Ectodermal cell (in vitro differentiated cells): Measurements from ENCODE around the gene MID2. TPM values are rescaled to one million over a fixed set of nuclear protein-coding genes. Genes with fewer than 3 reads are reported as not detected.
"Not testable (repeated sequence)": the region's sequence is repeated elsewhere in the genome, so short reads cannot be mapped to it uniquely, and the experiment has no call there.

Source experiments
- H3K27ac ChIP-seq: 2 replicates; pipeline ENCODE4 v1.7.0; 2013; ENCODE audit warnings: mild to moderate bottlenecking, low read depth, low read length; ENCODE audit not compliant: insufficient read depth, poor library complexity, severe bottlenecking
- H3K27me3 ChIP-seq: 2 replicates; pipeline ENCODE4 v1.7.0; 2013; ENCODE audit warnings: mild to moderate bottlenecking, low read length; ENCODE audit not compliant: insufficient read depth, control insufficient read depth, poor library complexity, severe bottlenecking
- H3K36me3 ChIP-seq: one replicate; pipeline ENCODE4 v1.7.0; 2013; ENCODE audit warnings: low read length; ENCODE audit not compliant: control insufficient read depth, insufficient read depth
- H3K4me1 ChIP-seq: one replicate; pipeline ENCODE4 v1.7.0; 2013; ENCODE audit warnings: low read length; ENCODE audit not compliant: control insufficient read depth, insufficient read depth
- H3K4me3 ChIP-seq: 2 replicates; pipeline ENCODE4 v1.7.0; 2013; ENCODE audit warnings: low read depth, low read length, control low read depth; ENCODE audit not compliant: insufficient read depth
- H3K9me3 ChIP-seq: 2 replicates; pipeline ENCODE4 v1.7.0; 2013; ENCODE audit warnings: mild to moderate bottlenecking, low read length, moderate library complexity; ENCODE audit not compliant: control insufficient read depth
- WGBS, 2 experiments: methylation state at CpG; one replicate each; pipeline ENCODE4 v1.1.7; 2013; ENCODE audit warnings: missing lambda C conversion rate in 2 of 2; 5-methylcytosine and 5-hydroxymethylcytosine counted together
- polyA plus RNA-seq, 4 experiments: library from polyadenylated mRNA; stranded (reverse); fragments of 50-300 nt; gene quantifications; one replicate each; pipeline ENCODE4 v1.2.3, GENCODE V29; 2013

The MID2 gene, protein sequence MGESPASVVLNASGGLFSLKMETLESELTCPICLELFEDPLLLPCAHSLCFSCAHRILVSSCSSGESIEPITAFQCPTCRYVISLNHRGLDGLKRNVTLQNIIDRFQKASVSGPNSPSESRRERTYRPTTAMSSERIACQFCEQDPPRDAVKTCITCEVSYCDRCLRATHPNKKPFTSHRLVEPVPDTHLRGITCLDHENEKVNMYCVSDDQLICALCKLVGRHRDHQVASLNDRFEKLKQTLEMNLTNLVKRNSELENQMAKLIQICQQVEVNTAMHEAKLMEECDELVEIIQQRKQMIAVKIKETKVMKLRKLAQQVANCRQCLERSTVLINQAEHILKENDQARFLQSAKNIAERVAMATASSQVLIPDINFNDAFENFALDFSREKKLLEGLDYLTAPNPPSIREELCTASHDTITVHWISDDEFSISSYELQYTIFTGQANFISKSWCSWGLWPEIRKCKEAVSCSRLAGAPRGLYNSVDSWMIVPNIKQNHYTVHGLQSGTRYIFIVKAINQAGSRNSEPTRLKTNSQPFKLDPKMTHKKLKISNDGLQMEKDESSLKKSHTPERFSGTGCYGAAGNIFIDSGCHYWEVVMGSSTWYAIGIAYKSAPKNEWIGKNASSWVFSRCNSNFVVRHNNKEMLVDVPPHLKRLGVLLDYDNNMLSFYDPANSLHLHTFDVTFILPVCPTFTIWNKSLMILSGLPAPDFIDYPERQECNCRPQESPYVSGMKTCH
- polyA plus RNA-seq (2013, experiment 1 of 4), result 0.96 TPM
- 1.4 TPM for polyA plus RNA-seq (2013, experiment 2 of 4)
- 0.96 TPM for polyA plus RNA-seq (2013, experiment 3 of 4)
- polyA plus RNA-seq (2013, experiment 4 of 4), result 1.5 TPM

DNA sequence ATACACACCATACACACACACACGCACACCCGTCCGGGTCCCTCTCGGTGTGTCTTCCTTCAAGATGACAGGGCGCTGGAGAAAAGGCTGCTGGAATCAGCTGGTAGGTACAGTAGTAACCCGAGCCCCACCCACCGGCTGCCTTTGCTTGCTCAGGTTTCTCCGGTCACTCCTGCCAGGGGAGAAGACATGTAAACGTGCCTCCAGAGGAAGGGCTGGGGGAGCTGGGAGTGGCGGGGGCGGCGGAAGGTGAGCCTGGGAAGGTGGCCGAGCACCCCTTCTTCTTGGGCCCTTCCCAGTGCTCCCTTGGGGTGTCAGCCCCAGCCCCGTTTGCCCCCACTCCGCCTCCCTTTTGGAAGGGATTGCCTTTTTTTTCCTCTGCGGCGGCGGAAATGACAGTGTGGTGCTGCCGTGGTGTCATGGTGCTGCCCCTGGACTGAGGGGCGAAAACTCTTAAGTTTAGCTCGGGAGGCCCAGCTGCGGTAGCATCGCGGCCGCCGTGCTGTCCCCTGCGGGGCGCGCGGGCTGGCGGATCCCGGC, at the start of gene MID2:
TSS of gene MID2 (plus strand) at position 169 of the 540 bp plus-strand sequence. CDS start 561 bp downstream, outside the sequence.
- Histone ChIP-seq H3K27ac (no peak within 1 kb of the TSS), H3K36me3 (no peaks in the 10 kb centered on the region), H3K4me1 (no peaks in the 10 kb centered on the region), H3K27me3 (peaks cover 40% of the 10 kb centered on the region), H3K9me3 (no peaks in the 10 kb centered on the region), H3K4me3 (peak within 1 kb of the TSS; percentile 39)
- WGBS, 2 experiments, result 2% methylated on average over 31 to 32 of the region's 32 CpGs

GRCh38 chrX:107776649-107777535, 48.8 kb upstream of the MID2 start:
- H3K27ac ChIP-seq, result no peak overlapping the region
- WGBS, 2 experiments, result 6% methylated on average over 19 to 20 of the region's 20 CpGs
- H3K4me1 ChIP-seq, result no peaks in the 10 kb centered on the region
- peaks cover 39% of the 10 kb centered on the region for H3K27me3 ChIP-seq
- H3K4me3 ChIP-seq, result peak overlapping the region; percentile 30
- no peaks in the 10 kb centered on the region for H3K9me3 ChIP-seq
- H3K36me3 ChIP-seq, result no peaks in the 10 kb centered on the region

DNA sequence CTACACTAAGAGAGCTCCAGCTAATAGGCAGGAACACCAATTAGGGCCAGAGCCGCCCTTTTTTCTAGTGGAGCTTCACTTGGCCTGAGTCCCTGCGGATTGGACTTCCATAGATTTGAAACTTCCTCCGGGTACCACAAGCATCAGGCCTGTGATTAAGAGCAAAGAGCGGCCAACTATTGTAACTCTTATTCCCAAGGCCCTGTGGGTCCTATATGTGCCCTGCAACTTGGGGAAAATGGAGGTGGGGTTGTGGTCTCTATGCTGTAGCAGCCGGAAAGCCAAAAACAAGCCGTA, 48.2 kb upstream of the MID2 start, which contains the start of gene NCBP2L:
TSS of gene NCBP2L (plus strand) at position 198 of the 297 bp plus-strand sequence. CDS start 16,488 bp downstream, outside the sequence.
- Histone ChIP-seq H3K36me3 (no peaks in the 10 kb centered on the region), H3K9me3 (no peaks in the 10 kb centered on the region), H3K4me1 (no peaks in the 10 kb centered on the region), H3K27me3 (peaks cover 39% of the 10 kb centered on the region), H3K4me3 (no peak within 1 kb of the TSS), H3K27ac (no peak within 1 kb of the TSS)
- 81 to 88% methylated on average over 5 to 6 of the region's 6 CpGs for WGBS, 2 experiments

DNA sequence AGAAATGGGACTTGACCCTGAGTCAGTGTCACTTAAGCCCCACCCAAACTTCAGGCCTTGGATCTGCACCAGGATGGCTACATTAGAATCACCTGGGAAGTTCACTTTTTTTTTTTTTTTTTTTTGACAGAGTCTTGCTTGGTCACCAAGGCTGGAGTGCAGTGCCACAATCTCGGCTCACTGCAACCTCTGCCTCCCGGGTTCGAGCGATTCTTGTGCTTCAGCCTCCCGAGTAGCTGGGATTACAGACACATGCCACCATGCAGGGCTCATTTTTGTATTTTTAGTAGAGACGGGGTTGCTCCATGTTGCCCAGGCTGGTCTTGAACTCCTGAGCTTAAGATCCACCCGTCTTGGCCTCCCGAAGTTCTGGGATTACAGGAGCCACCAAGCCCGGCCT, 45.1 kb upstream of the MID2 start:
- Histone ChIP-seq H3K36me3 (no peaks in the 10 kb centered on the region), H3K27ac (no peak overlapping the region), H3K4me3 (no peak overlapping the region), H3K4me1 (no peaks in the 10 kb centered on the region), H3K27me3 (peaks cover 15% of the 10 kb centered on the region), H3K9me3 (no peaks in the 10 kb centered on the region)
- 91 to 92% methylated on average over 9 of the region's 9 CpGs for WGBS, 2 experiments

GRCh38 chrX:107787827-107788226, 37.8 kb upstream of the MID2 start:
- WGBS, 2 experiments, result 90 to 100% methylated on average over 1 of the region's 1 CpG
- no peaks in the 10 kb centered on the region for H3K27me3 ChIP-seq
- no peaks in the 10 kb centered on the region for H3K9me3 ChIP-seq
- no peak overlapping the region for H3K4me3 ChIP-seq
- H3K27ac ChIP-seq, result no peak overlapping the region
- no peaks in the 10 kb centered on the region for H3K36me3 ChIP-seq
- H3K4me1 ChIP-seq, result no peaks in the 10 kb centered on the region

DNA sequence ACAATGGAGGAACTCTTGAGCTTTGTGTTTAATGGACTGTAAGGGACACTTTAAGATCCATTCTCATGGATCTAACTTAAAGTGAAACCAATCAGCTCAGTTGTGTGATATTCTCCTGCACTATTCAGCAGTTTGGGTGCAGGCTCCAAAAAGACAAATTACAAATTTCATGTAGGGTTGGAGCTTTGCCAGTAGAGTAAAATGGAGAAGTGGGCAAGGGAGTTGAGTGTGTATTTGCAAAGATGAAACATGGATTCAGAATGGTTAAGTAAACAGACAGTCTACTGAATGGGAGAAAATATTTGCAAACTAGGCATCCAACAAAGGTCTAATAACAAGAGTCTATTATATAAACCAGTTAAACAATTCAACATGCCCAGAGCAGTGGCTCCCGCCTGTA, 21.2 kb upstream of the MID2 start:
- Histone ChIP-seq H3K9me3 (no peaks in the 10 kb centered on the region), H3K27ac (no peak overlapping the region), H3K4me3 (no peak overlapping the region), H3K27me3 (no peaks in the 10 kb centered on the region), H3K4me1 (no peaks in the 10 kb centered on the region), H3K36me3 (no peaks in the 10 kb centered on the region)
- 89 to 100% methylated on average over 1 of the region's 1 CpG for WGBS, 2 experiments

GRCh38 chrX:107805179-107805578, 20.5 kb upstream of the MID2 start:
- Histone ChIP-seq H3K27me3 (no peaks in the 10 kb centered on the region), H3K36me3 (no peaks in the 10 kb centered on the region), H3K9me3 (no peaks in the 10 kb centered on the region), H3K27ac (no peak overlapping the region), H3K4me3 (no peak overlapping the region), H3K4me1 (no peaks in the 10 kb centered on the region)
- WGBS, 2 experiments, result 82 to 92% methylated on average over 1 to 3 of the region's 3 CpGs

GRCh38 chrX:107810053-107810452, 15.6 kb upstream of the MID2 start:
- not testable (repeated sequence) for H3K27ac ChIP-seq, H3K27me3 ChIP-seq, H3K9me3 ChIP-seq, H3K36me3 ChIP-seq, H3K4me3 ChIP-seq, H3K4me1 ChIP-seq
- 91% methylated on average over 4 to 5 of the region's 10 CpGs for WGBS, 2 experiments

- Histone ChIP-seq H3K27ac (no peak overlapping the region), H3K4me1 (no peaks in the 10 kb centered on the region), H3K4me3 (no peak overlapping the region), H3K36me3 (no peaks in the 10 kb centered on the region), H3K27me3 (peaks cover 5% of the 10 kb centered on the region), H3K9me3 (no peaks in the 10 kb centered on the region)
Measured at GRCh38 chrX:107818900-107819521, 6.7 kb upstream of the MID2 start.
